ENCODE results near the gene ATAD1.

ATAD1 gene

GRCh38 chr10:87702973-87703294, 115.1 kb downstream of the ATAD1 start:
- no peak for ATAC-seq
- Mint-ChIP-seq H3K27ac (no peak overlapping the region), H3K4me3 (no peak overlapping the region), H3K9me3 (no peaks in the 10 kb centered on the region), H3K27me3 (no peaks in the 10 kb centered on the region), H3K4me1 (no peaks in the 10 kb centered on the region)
- DNase-seq: no peak

GRCh38 chr10:87702260-87702972, 115.6 kb downstream of the ATAD1 start:
- DNase-seq (no peak), ATAC-seq (no peak)
- peak overlapping the region in 1 of 2 donors; percentile 73 for H3K27ac Mint-ChIP-seq
- no peaks in the 10 kb centered on the region for H3K4me1 Mint-ChIP-seq
- H3K4me3 Mint-ChIP-seq: no peak overlapping the region
- no peaks in the 10 kb centered on the region for H3K9me3 Mint-ChIP-seq
- H3K27me3 Mint-ChIP-seq: no peaks in the 10 kb centered on the region

Data from stimulated activated naive CD8-positive, alpha-beta T cell treated with anti-CD3 and anti-CD28 coated beads, Interleukin-15, amount 100 ng/mL, for 72 hours (primary cell).